C4-2B (cell line): ENCODE measurements around the gene HDAC7.

Experiments used
- CTCF ChIP-seq: fragments of 450-650 bp; conservative IDR thresholded peaks from 2 replicates; pipeline ENCODE4 v1.5.1; 2017; ENCODE audit warnings: mild to moderate bottlenecking
- ZFX ChIP-seq: fragments of 450-650 bp; IDR thresholded peaks from 2 replicates; pipeline ENCODE4 v1.6.1; 2017

DNA sequence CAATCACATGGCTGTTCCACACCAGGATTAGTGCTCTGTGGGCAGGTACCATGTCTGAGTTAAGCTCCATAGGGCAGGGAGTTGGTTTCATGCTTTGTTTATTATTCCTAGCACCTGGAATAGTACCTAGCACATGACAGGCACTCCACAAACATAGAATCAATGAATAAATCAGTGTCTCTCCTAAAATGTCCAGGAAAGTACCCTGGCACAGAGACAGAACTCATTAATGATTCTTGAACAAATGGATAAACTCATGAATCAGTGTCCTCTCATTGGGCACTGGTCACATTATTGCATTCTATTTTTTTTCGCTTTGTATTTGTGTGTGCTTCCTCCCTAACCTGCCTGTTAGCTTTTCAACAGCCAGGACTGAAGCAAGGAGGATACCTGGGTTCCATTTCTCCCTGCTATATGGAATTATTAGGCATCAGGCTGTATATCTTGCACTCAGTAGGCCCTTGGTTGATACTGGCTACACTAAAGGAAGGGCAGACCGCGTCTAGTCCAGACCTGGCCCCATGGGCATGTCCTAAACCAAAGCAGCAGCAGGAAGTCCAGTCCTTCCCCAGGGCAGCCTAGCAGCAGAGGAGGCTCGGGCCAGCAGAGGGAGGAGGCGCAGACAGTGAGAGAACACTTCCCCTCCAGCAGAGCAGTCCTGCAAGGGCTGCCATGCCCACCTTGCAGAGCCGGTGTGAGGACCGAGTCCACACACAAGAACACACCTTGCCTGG lies 18.4 kb downstream of the HDAC7 start:
- TF ChIP-seq CTCF (no peak), ZFX (no peak)
